Measurements from ENCODE around the gene EPHA10.

DNA sequence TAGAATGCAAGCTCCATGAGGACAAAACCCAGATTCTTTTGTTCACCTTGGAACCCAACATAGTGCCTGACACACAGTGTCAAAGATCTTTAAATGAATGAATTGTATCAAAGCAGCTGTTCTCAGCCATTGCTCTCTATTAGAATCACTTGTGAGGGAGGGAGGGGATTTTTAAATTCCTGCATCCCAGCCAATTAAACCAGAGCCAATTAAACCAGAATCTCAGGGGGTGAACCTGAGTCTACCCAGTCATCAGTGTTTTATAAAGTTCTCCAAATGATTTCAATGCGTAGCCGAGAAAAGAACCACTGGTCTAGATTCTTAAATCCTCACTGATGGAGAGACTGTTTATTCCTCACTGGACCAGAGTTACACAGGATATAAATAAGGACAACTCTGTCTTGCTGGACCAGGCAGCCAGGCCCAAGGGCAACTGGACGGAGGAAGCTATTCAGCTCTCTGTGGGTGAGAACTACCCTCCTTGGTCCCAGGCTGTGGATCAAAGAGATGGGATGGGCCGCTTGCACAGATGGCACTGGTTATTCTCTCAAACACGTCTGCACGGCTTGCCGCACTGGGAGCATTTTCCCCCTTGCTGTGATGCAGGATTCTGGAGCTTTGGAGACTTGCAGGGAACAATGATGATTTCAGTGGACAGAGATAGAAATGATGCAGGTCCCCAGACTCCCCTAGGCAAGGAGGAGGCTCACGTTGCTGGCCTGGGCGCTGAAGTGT is 92.6 kb downstream of the EPHA10 start:
- TF ChIP-seq, protein P1, sequence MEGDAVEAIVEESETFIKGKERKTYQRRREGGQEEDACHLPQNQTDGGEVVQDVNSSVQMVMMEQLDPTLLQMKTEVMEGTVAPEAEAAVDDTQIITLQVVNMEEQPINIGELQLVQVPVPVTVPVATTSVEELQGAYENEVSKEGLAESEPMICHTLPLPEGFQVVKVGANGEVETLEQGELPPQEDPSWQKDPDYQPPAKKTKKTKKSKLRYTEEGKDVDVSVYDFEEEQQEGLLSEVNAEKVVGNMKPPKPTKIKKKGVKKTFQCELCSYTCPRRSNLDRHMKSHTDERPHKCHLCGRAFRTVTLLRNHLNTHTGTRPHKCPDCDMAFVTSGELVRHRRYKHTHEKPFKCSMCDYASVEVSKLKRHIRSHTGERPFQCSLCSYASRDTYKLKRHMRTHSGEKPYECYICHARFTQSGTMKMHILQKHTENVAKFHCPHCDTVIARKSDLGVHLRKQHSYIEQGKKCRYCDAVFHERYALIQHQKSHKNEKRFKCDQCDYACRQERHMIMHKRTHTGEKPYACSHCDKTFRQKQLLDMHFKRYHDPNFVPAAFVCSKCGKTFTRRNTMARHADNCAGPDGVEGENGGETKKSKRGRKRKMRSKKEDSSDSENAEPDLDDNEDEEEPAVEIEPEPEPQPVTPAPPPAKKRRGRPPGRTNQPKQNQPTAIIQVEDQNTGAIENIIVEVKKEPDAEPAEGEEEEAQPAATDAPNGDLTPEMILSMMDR (IDR thresholded peaks at IDR 0.05), result no peak
- no peak for TF ChIP-seq POLR2A (IDR thresholded peaks at IDR 0.05)
